ENCODE results near the gene COQ9.
"Not testable (repeated sequence)": the region's sequence is repeated elsewhere in the genome, so short reads cannot be mapped to it uniquely, and the experiment has no call there.

The COQ9 gene

GRCh38 chr16:57447186-57447962 is at the start of gene COQ9, which contains the start of gene CIAPIN1:
Gene COQ9, plus strand, starts transcription at chr16:57447479. Its CDS starts 27 bp downstream, at chr16:57447506.
Gene CIAPIN1, minus strand, starts transcription at chr16:57447385. Its CDS starts 6,457 bp downstream, at chr16:57440928.
- DNase-seq = peak; percentile 91

GRCh38 chr16:57397493-57397892 is 49.8 kb upstream of the COQ9 start:
- DNase-seq = not testable (repeated sequence)

GRCh38 chr16:57401943-57402640 is 45.2 kb upstream of the COQ9 start:
- no peak for DNase-seq

GRCh38 chr16:57403965-57404817 is 43.1 kb upstream of the COQ9 start, which contains the start of gene CCL17:
Gene CCL17, plus strand, starts transcription at chr16:57404767. Its CDS starts 9,166 bp downstream, at chr16:57413933.
- no peak for DNase-seq

- no peak for DNase-seq
These were observed 42.2 kb upstream of the COQ9 start for GRCh38 chr16:57405097-57405496.

GRCh38 chr16:57406881-57407280 is 40.4 kb upstream of the COQ9 start:
- no peak for DNase-seq

GRCh38 chr16:57407521-57408353 is 39.5 kb upstream of the COQ9 start:
- no peak for DNase-seq

- no peak for DNase-seq
These were observed 38.2 kb upstream of the COQ9 start for GRCh38 chr16:57409065-57409464.

- no peak for DNase-seq
These were observed 37.2 kb upstream of the COQ9 start for GRCh38 chr16:57409870-57410587.

- DNase-seq = no peak
These were observed 35.8 kb upstream of the COQ9 start for GRCh38 chr16:57411362-57411976.

- no peak for DNase-seq
These were observed 34.7 kb upstream of the COQ9 start for GRCh38 chr16:57412584-57412983.

- no peak for DNase-seq
These were observed 34.0 kb upstream of the COQ9 start for GRCh38 chr16:57413301-57413730.

- no peak for DNase-seq
These were observed 33.5 kb upstream of the COQ9 start for GRCh38 chr16:57413733-57414132.

- DNase-seq = no peak
These were observed 31.2 kb upstream of the COQ9 start for GRCh38 chr16:57416084-57416483.

GRCh38 chr16:57419506-57419905 is 27.8 kb upstream of the COQ9 start:
- DNase-seq = no peak

GRCh38 chr16:57422026-57422944 is 25.0 kb upstream of the COQ9 start:
- no peak for DNase-seq

GRCh38 chr16:57423152-57423551 is 24.1 kb upstream of the COQ9 start:
- DNase-seq = no peak

GRCh38 chr16:57424583-57424982 is 22.7 kb upstream of the COQ9 start:
- DNase-seq = no peak

GRCh38 chr16:57426356-57426755 is 20.9 kb upstream of the COQ9 start:
- no peak for DNase-seq

GRCh38 chr16:57427307-57427706 is 20.0 kb upstream of the COQ9 start:
- no peak for DNase-seq
